GM12873 (cell line): Measurements from ENCODE around the gene AKAP6.

Experiments
- CTCF ChIP-seq: IDR thresholded peaks from 2 replicates; pipeline ENCODE4 v1.5.1; 2012; ENCODE audit warnings: low read depth, mild to moderate bottlenecking, moderate library complexity, low read length, control low read depth; ENCODE audit not compliant: insufficient read depth; ENCODE audit errors: missing control alignments

Gene AKAP6

GRCh38 chr14:32738206-32738871 lies 409.2 kb downstream of the AKAP6 start:
- no peak for TF ChIP-seq CTCF

- TF ChIP-seq CTCF = no peak
These were observed 415.8 kb downstream of the AKAP6 start for GRCh38 chr14:32744811-32745445.

GRCh38 chr14:32754209-32754608 lies 425.1 kb downstream of the AKAP6 start:
- no peak for TF ChIP-seq CTCF

- TF ChIP-seq CTCF = no peak
These were observed 427.1 kb downstream of the AKAP6 start for GRCh38 chr14:32756173-32756572.

GRCh38 chr14:32756775-32757174 lies 427.7 kb downstream of the AKAP6 start:
- TF ChIP-seq CTCF = no peak

- TF ChIP-seq CTCF = no peak
These were observed 428.5 kb downstream of the AKAP6 start for GRCh38 chr14:32757568-32757967.

- no peak for TF ChIP-seq CTCF
These were observed 432.4 kb downstream of the AKAP6 start for GRCh38 chr14:32761381-32761968.
